ENCODE measurements around the gene TRIM15. TPM values are rescaled to one million over a fixed set of nuclear protein-coding genes. Genes with fewer than 3 reads are reported as not detected.

TRIM15 gene
- total and polyA plus RNA-seq, 4 donors = 0.01 to 0.06 TPM; not detected in 2

DNA sequence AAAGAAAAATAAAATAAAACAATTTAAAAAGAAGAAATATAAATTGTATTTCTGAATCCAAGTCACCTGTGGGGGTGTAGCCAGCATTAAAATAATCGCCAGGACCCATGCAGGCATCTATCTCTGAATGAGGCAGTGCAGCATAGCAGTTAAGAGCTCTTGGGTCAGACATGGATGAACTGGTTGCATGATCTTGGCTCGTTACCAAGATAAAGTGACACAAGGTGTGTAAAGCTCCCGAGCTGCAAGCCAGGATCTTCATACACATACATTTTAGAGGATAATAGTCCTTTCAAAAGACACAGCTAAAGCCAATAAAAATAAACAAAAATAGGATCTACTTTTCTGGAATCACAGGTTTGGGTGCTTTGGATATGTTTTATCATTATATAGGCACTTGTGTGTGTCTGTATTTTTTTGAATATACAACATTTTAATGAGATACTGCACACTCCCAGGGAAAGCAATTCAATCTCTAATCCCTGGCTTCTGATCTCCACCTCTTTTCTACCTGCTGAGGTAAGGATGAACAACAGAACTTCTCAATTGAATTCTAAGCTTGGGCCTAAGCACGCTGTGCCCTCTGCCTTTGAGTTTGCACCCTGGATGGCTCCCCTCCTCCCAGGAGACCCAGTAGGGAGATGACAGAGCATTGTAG, 11.2 kb upstream of the TRIM15 start:
- Histone ChIP-seq H3K36me3 (ENCODE audit: control insufficient read depth in 4 of 4, insufficient read depth in 4 of 4, low read length in 4 of 4) (no peaks in the 10 kb centered on the region), H3K27me3 (ENCODE audit: control insufficient read depth in 3 of 3, insufficient read depth in 3 of 3, low read length in 2 of 3) (peaks cover 0 to 25% (median 0%) of the 10 kb centered on the region in 3 donors), H3K9ac (ENCODE audit: insufficient read depth in 1 of 2, low read length in 2 of 2) (no peak overlapping the region), H3K4me1 (ENCODE audit: control insufficient read depth in 5 of 5, insufficient read depth in 5 of 5, low read length in 5 of 5) (peaks cover 0 to 2% (median 0%) of the 10 kb centered on the region in 5 donors), H3K4me3 (no peak overlapping the region), H3K27ac (ENCODE audit: low read depth in 1 of 2, low read length in 1 of 2) (no peak overlapping the region), H3K9me3 (ENCODE audit: control insufficient read depth in 4 of 4, insufficient read depth in 3 of 4, low read length in 3 of 4) (no peaks in the 10 kb centered on the region)
- ATAC-seq (ENCODE audit: insufficient read depth, low FRiP score) (no peak), DNase-seq (no peak)
- 68 to 70% methylated on average over 4 of the region's 4 CpGs for WGBS, 2 donors
- TF ChIP-seq, protein P1, sequence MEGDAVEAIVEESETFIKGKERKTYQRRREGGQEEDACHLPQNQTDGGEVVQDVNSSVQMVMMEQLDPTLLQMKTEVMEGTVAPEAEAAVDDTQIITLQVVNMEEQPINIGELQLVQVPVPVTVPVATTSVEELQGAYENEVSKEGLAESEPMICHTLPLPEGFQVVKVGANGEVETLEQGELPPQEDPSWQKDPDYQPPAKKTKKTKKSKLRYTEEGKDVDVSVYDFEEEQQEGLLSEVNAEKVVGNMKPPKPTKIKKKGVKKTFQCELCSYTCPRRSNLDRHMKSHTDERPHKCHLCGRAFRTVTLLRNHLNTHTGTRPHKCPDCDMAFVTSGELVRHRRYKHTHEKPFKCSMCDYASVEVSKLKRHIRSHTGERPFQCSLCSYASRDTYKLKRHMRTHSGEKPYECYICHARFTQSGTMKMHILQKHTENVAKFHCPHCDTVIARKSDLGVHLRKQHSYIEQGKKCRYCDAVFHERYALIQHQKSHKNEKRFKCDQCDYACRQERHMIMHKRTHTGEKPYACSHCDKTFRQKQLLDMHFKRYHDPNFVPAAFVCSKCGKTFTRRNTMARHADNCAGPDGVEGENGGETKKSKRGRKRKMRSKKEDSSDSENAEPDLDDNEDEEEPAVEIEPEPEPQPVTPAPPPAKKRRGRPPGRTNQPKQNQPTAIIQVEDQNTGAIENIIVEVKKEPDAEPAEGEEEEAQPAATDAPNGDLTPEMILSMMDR (IDR thresholded peaks at IDR 0.05; ENCODE audit: control extremely low read depth, extremely low read depth) = no peak

DNA sequence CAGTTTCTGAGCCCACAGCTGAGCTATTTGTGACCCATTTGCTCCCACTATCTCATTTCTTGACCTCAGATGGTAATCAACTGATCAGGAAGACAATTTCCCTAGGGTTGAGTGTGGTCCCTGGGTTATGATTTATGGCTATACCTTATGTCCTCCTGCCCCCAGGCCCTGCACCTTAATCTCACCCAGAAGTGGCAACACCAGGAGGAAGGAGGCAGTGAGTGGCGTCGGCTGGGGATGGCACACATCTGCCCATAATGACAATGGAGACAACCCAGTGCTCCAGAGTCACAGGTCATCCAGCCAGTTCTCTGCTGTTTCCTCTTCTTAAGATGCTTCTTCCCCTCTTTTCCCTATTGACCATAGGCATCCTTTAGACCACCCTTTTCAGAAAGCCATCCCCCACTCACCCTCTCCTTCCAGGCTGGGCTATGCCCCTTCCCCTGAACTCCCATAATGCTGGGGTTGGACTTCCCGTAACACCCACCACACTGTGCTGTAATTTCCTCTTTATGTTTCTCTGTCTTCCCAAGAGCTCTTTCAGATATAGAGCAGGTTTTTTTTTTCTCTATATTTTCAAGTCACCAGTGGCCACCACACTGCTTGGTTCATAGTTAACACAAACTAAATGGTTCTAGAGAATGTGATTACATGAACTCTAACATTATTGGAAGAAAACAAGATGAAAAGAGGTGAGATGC, 10.3 kb upstream of the TRIM15 start:
- Histone ChIP-seq H3K27ac (ENCODE audit: low read depth in 1 of 2, low read length in 1 of 2) (no peak overlapping the region), H3K36me3 (ENCODE audit: control insufficient read depth in 4 of 4, insufficient read depth in 4 of 4, low read length in 4 of 4) (no peaks in the 10 kb centered on the region), H3K4me1 (ENCODE audit: control insufficient read depth in 5 of 5, insufficient read depth in 5 of 5, low read length in 5 of 5) (peaks cover 0 to 2% (median 0%) of the 10 kb centered on the region in 5 donors), H3K4me3 (no peak overlapping the region), H3K9ac (ENCODE audit: insufficient read depth in 1 of 2, low read length in 2 of 2) (no peak overlapping the region), H3K9me3 (ENCODE audit: control insufficient read depth in 4 of 4, insufficient read depth in 3 of 4, low read length in 3 of 4) (no peaks in the 10 kb centered on the region), H3K27me3 (ENCODE audit: control insufficient read depth in 3 of 3, insufficient read depth in 3 of 3, low read length in 2 of 3) (peaks cover 0 to 27% (median 0%) of the 10 kb centered on the region in 3 donors)
- ATAC-seq (ENCODE audit: insufficient read depth, low FRiP score) (no peak), DNase-seq (no peak)
- TF ChIP-seq, protein P1 (IDR thresholded peaks at IDR 0.05; ENCODE audit: control extremely low read depth, extremely low read depth) = no peak
- 54 to 76% methylated on average over 3 of the region's 3 CpGs for WGBS, 2 donors

DNA sequence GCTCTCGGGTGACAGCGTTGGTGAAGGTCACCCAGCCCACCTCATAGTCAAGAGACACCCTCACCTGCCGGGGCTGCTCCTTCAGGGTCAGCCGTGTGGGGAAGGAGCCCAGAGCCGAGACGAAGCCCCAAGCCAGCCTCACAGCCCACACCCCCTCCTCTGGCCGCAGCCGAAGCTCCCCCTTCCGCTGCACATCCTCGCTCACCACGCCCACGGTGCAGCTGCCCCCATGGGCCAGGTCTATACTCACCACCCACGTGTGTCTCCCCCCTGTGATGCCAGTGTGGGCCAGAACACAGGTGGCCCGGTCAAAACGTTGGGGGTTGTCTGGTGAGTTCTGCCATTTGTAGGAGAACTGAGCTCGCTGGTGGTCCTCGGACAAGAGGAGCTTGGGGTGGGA, 9.3 kb upstream of the TRIM15 start:
- no peaks in the 10 kb centered on the region for H3K36me3 ChIP-seq (ENCODE audit: control insufficient read depth in 4 of 4, insufficient read depth in 4 of 4, low read length in 4 of 4)
- no peak for ATAC-seq (ENCODE audit: insufficient read depth, low FRiP score)
- H3K9me3 ChIP-seq (ENCODE audit: control insufficient read depth in 4 of 4, insufficient read depth in 3 of 4, low read length in 3 of 4) = no peaks in the 10 kb centered on the region
- H3K27ac ChIP-seq (ENCODE audit: low read depth in 1 of 2, low read length in 1 of 2) = no peak overlapping the region
- WGBS, 2 donors = 89 to 92% methylated on average over 17 of the region's 17 CpGs
- H3K4me3 ChIP-seq = no peak overlapping the region
- TF ChIP-seq, protein P1 (IDR thresholded peaks at IDR 0.05; ENCODE audit: control extremely low read depth, extremely low read depth) = no peak
- DNase-seq = no peak
- H3K9ac ChIP-seq (ENCODE audit: insufficient read depth in 1 of 2, low read length in 2 of 2) = no peak overlapping the region
- peaks cover 0 to 37% (median 0%) of the 10 kb centered on the region in 3 donors for H3K27me3 ChIP-seq (ENCODE audit: control insufficient read depth in 3 of 3, insufficient read depth in 3 of 3, low read length in 2 of 3)
- H3K4me1 ChIP-seq (ENCODE audit: control insufficient read depth in 5 of 5, insufficient read depth in 5 of 5, low read length in 5 of 5) = peaks cover 0 to 3% (median 0%) of the 10 kb centered on the region in 5 donors

All from lung (tissue), 12 donors.